PC-3 (cell line): ENCODE measurements around the gene KLRG1. TPM values are rescaled to one million over a fixed set of nuclear protein-coding genes. Genes with fewer than 3 reads are reported as not detected.

Source experiments
- ATAC-seq: fragments of 200-7000 bp; cut with Tn5 transposase; 2 replicates; pipeline ENCODE4 v1.9.1; 2020; ENCODE audit warnings: mild to moderate bottlenecking, moderate library complexity
- BruUV-seq: library from RNA; stranded (reverse); fragments of 400-500 nt; replicated peaks from 2 replicates; lab custom pipeline; 2021; lab: Mats Ljungman, UMichigan
- CTCF ChIA-PET: fragments of 300-600 bp; sonication (Branson Sonifier 250); formaldehyde crosslinking; loops from one replicate; lab custom pipeline; 2022; ENCODE audit warnings: antibody characterized with exemption; lab: Charles Lee
- POLR2A ChIA-PET: fragments of 300-600 bp; sonication (Branson Sonifier 250); formaldehyde crosslinking; loops from one replicate; lab custom pipeline; 2022; ENCODE audit warnings: antibody characterized with exemption; ENCODE audit not compliant: unreplicated experiment; lab: Charles Lee
- DNase-seq: peaks from one replicate; pipeline ENCODE4 v3.0.0-alpha.2; 2015
- H2AFZ ChIP-seq: fragments of 300-600 bp; sonication (generic); 2 replicates; pipeline ENCODE4 v1.6.0; 2016; ENCODE audit warnings: antibody characterized with exemption, low read length
- H3F3A ChIP-seq: fragments of 300-600 bp; sonication (generic); one replicate; pipeline ENCODE4 v1.6.0; 2017; ENCODE audit warnings: antibody characterized with exemption, low read length, control low read depth, mild to moderate bottlenecking; ENCODE audit not compliant: unreplicated experiment
- H3K27ac ChIP-seq: fragments of 300-600 bp; sonication (generic); 2 replicates; pipeline ENCODE4 v1.5.1; 2016; ENCODE audit warnings: mild to moderate bottlenecking, low read length
- H3K27me3 ChIP-seq: fragments of 300-600 bp; sonication (generic); 2 replicates; pipeline ENCODE4 v1.6.1; 2016; ENCODE audit warnings: low read length, mixed read lengths
- H3K36me3 ChIP-seq: fragments of 300-600 bp; sonication (generic); 2 replicates; pipeline ENCODE4 v1.6.1; 2016; ENCODE audit warnings: low read depth, mixed run types, low read length, mixed read lengths
- H3K4me1 ChIP-seq: fragments of 300-600 bp; sonication (generic); 2 replicates; pipeline ENCODE4 v1.5.1; 2016; ENCODE audit warnings: low read length; ENCODE audit not compliant: insufficient read depth
- H3K4me2 ChIP-seq: fragments of 300-600 bp; sonication (generic); 2 replicates; pipeline ENCODE4 v1.6.0; 2016; ENCODE audit warnings: low read length
- H3K4me3 ChIP-seq: fragments of 300-600 bp; sonication (generic); 2 replicates; pipeline ENCODE4 v1.5.1; 2016; ENCODE audit warnings: mild to moderate bottlenecking, low read length, mixed read lengths
- H3K79me2 ChIP-seq: fragments of 300-600 bp; sonication (generic); 2 replicates; pipeline ENCODE4 v1.6.1; 2017; ENCODE audit warnings: low read length, mixed read lengths
- H3K9ac ChIP-seq: fragments of 300-600 bp; sonication (generic); 2 replicates; pipeline ENCODE4 v1.6.0; 2016; ENCODE audit warnings: mild to moderate bottlenecking, low read length
- H3K9me2 ChIP-seq: fragments of 300-600 bp; sonication (generic); replicated peaks from 2 replicates; pipeline ENCODE4 v1.6.1; 2016; ENCODE audit warnings: mixed run types, low read length, mixed read lengths
- H3K9me3 ChIP-seq: fragments of 300-600 bp; sonication (generic); 2 replicates; pipeline ENCODE4 v1.6.1; 2016; ENCODE audit warnings: low read length, mixed read lengths
- H4K20me1 ChIP-seq: fragments of 300-600 bp; sonication (generic); 2 replicates; pipeline ENCODE4 v1.6.1; 2016; ENCODE audit warnings: low read length, mixed read lengths
- CTCF ChIP-seq: fragments of 300-600 bp; sonication (generic); conservative IDR thresholded peaks from 2 replicates; pipeline ENCODE4 v1.5.1; 2017; ENCODE audit warnings: antibody characterized with exemption, low read depth, mild to moderate bottlenecking, low read length
- EZH2 ChIP-seq: fragments of 300-600 bp; sonication (generic); IDR thresholded peaks from one replicate; pipeline ENCODE4 v1.6.1; 2017; ENCODE audit warnings: antibody characterized with exemption, mild to moderate bottlenecking, low read length; ENCODE audit not compliant: unreplicated experiment
- EZH2phosphoT487 ChIP-seq: fragments of 300-600 bp; sonication (generic); IDR thresholded peaks from 2 replicates; pipeline ENCODE4 v1.6.1; 2018; ENCODE audit warnings: mild to moderate bottlenecking, antibody characterized with exemption, low read length, borderline replicate concordance
- intact Hi-C: fragments of 100-400 bp; cut with micrococcal nuclease; formaldehyde crosslinking; loops from 2 replicates; pipeline ENCODE4 v1.9.0; 2023
- total RNA-seq: library from RNA; depleted of rRNA; stranded (reverse); fragments of >200 nt; gene quantifications from 2 replicates; pipeline ENCODE4 v1.2.3, GENCODE V29; 2014

KLRG1 gene
- total RNA-seq, 1 experiment from 2014 or later = 0.15 TPM

DNA sequence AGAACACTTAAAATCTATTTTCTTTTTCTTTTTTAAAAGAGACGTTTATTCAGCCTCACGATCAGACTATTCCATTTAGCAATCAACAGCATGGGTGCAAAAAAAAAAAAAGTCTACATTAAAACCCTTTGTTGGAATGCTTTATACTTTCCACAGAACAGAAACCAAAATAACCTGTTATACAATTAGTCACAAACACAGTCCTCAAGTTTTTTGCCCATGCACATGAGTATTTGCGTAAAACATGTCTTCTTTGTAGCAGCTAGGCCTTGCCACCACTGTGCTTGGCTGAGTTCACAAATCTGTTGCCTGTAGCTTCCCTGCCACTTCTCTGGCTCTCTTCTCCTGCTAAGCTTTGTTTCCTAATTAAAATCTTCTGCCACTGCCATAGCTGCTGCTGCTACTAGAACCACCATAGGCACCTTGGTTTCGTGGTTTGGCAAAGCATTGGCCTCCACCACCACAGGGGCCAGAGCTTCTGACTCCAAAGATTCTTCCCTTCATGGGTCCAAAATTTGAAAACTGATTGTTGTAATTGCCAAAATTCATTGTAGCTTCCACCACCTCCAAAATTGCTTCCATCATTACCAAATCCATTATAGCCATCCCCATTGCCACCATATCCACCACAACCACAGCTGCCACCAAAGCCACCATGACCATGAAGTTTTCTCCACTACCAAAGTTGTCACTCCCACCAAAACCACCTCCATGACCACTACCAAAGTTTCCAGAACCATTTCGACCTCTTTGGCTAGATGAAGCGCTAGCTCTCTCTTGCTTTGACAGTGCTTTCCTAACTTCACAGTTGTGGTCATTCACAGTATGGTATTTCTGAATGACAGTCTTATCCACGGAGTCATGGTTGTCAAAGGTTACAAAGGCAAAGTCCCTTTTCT, 38.1 kb downstream of the KLRG1 start:
- Histone ChIP-seq H3K9me2 (no peaks in the 10 kb centered on the region), H3K36me3 (no peaks in the 10 kb centered on the region), H3K79me2 (no peaks in the 10 kb centered on the region), H3F3A (no peaks in the 10 kb centered on the region), H3K9me3 (no peaks in the 10 kb centered on the region), H3K4me3 (no peak overlapping the region), H3K4me1 (no peaks in the 10 kb centered on the region), H3K4me2 (no peak overlapping the region), H4K20me1 (no peaks in the 10 kb centered on the region), H3K27ac (no peak overlapping the region), H3K27me3 (peaks cover 4% of the 10 kb centered on the region; the same call in 1 of the 2 replicates), H2AFZ (no peak overlapping the region), H3K9ac (no peak overlapping the region)
- ChIA-PET POLR2A (no interaction called here), CTCF (no interaction called here)
- TF ChIP-seq EZH2phosphoT487 (no peak), CTCF (no peak), EZH2 (no peak)
- intact Hi-C loops = no loop called here
- DNase-seq = no peak
- BruUV-seq = no TSS peak
- no peak for ATAC-seq

DNA sequence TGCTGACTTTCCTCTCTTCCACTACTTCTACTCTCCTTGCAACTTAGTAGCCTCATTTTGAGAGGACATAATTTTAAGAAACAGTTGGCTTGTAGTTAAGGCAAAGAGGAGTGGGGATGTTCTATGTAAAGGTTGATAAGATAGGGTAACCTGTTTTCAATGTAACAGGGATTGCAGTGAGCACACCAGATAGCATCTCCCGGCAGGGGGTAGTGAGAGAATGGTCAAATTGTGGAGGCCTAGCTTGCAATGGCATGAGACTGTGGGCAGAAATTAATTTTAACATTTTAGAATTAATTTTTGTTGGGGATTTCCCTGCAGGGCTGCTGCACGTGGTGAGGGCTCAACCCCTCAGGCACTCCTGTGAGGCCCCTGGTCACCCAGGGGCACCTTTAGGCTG, 41.4 kb downstream of the KLRG1 start:
- intact Hi-C loops = no loop called here
- no peak overlapping the region for H3K27ac ChIP-seq
- TF ChIP-seq CTCF = no peak
- no peak for TF ChIP-seq EZH2
- TF ChIP-seq EZH2phosphoT487 = no peak

More for the DNA sequence above, 41.4 kb downstream of the KLRG1 start:
- H3K4me3 ChIP-seq = no peak overlapping the region
- no peaks in the 10 kb centered on the region for H3K9me3 ChIP-seq
- no peaks in the 10 kb centered on the region for H3K27me3 ChIP-seq
- ATAC-seq (no peak), DNase-seq (no peak)
- no peaks in the 10 kb centered on the region for H3K36me3 ChIP-seq
- H4K20me1 ChIP-seq = no peaks in the 10 kb centered on the region
- no peaks in the 10 kb centered on the region for H3K79me2 ChIP-seq
- ChIA-PET POLR2A (no interaction called here), CTCF (no interaction called here)
- no peak overlapping the region for H2AFZ ChIP-seq
- no peak overlapping the region for H3K9ac ChIP-seq
- no peaks in the 10 kb centered on the region for H3K4me1 ChIP-seq
- no TSS peak for BruUV-seq
- no peak overlapping the region for H3K4me2 ChIP-seq
- H3K9me2 ChIP-seq = no peaks in the 10 kb centered on the region
- H3F3A ChIP-seq = no peaks in the 10 kb centered on the region
